ENCODE data around the gene RHOH. TPM values are rescaled to one million over a fixed set of nuclear protein-coding genes. Genes with fewer than 3 reads are reported as not detected.
A peak's percentile ranks its signal among the peaks of the same experiment; 100 is the strongest.
"Not testable (repeated sequence)": the region's sequence is repeated elsewhere in the genome, so short reads cannot be mapped to it uniquely, and the experiment has no call there.

The RHOH gene
- total RNA-seq, 2 experiments from 2014 or later = 134 to 137 TPM

DNA sequence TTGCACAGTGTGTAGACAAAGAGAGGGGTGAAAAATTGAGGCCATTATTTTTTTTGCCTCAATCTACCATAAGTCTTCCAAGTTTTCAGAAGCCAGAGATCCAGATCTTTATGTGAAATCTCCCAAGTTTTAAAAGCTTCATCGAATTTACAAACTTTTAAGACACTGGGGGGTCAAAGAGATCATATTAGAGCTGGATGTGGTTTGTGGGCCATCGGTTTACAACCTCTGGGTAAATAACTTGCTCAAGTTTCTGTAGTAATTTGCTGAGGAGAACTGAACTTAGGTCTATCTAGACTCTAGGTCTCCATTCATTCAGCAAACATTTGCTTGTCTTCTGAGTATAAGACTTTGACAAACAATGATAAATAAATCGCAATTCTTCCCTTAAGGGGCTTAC lies 84.3 kb downstream of the RHOH start:
- Mint-ChIP-seq H3K4me3 (no peak overlapping the region), H3K9me3 (peaks cover 13% of the 10 kb centered on the region), H3K27me3 (no peaks in the 10 kb centered on the region), H3K27ac (no peak overlapping the region), H3K36me3 (ENCODE audit: low read depth) (peaks cover 10% of the 10 kb centered on the region), H3K4me1 (peaks cover 57% of the 10 kb centered on the region)
- POLR2A ChIA-PET = no interaction called here
- no peak for DNase-seq
- CTCF ChIA-PET = interaction anchor here (1.4 to 2.1 kb wide), 3 partner anchors 9 to 35 kb away, joined by 3 to 5 read pairs (median 3); no protein-coding TSS in a partner anchor

DNA sequence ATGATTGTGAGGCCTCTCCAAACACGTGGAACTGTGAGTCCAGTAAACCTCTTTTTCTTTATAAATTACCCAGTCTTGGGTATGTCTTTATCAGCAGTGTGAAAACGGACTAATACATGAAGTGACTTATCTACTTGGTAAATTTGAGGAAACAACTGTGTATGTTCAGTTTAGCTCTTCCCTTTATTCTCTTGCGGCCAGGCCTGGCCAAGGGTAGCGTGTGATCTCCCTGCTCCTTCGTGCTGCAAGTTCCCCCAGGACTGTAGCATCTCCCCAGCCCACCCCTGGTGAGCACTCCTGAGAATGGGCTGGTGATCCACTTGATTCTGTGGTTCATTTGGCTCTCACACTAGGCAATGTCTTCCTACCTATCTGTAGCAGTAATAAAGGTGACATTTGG lies 85.1 kb downstream of the RHOH start:
- peaks cover 50% of the 10 kb centered on the region for H3K4me1 Mint-ChIP-seq
- POLR2A ChIA-PET = no interaction called here

DNA sequence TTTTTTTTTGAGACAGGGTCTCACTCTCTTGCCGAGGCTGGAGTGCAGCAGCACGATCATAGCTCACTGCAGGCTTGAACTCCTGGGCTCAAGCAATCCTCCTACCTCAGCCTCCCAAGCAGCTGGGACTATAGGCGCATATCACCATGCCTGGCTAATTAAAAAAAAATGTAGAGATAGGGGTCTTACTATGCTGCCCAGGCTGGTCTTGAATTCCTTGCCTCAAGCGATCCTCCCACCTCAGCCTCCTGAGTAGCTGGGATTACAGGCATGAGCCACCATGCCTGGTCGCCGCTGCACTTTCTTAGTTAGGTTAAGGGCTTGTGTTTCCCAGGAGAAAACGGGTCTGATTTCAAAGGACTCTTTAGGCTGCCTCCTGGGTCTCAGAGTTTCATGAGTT lies 86.0 kb downstream of the RHOH start:
- H3K4me3 Mint-ChIP-seq, POLR2A ChIA-PET: not testable (repeated sequence)

More for the DNA sequence above, 85.1 kb downstream of the RHOH start:
- peaks cover 13% of the 10 kb centered on the region for H3K9me3 Mint-ChIP-seq
- CTCF ChIA-PET = interaction anchor here (0.6 to 2.7 kb wide), 7 partner anchors 8 to 130 kb away, joined by 3 to 24 read pairs (median 4); no protein-coding TSS in a partner anchor
- no peak overlapping the region for H3K27ac Mint-ChIP-seq
- DNase-seq = no peak
- peaks cover 10% of the 10 kb centered on the region for H3K36me3 Mint-ChIP-seq (ENCODE audit: low read depth)
- H3K27me3 Mint-ChIP-seq = no peaks in the 10 kb centered on the region
- no peak overlapping the region for H3K4me3 Mint-ChIP-seq

DNA sequence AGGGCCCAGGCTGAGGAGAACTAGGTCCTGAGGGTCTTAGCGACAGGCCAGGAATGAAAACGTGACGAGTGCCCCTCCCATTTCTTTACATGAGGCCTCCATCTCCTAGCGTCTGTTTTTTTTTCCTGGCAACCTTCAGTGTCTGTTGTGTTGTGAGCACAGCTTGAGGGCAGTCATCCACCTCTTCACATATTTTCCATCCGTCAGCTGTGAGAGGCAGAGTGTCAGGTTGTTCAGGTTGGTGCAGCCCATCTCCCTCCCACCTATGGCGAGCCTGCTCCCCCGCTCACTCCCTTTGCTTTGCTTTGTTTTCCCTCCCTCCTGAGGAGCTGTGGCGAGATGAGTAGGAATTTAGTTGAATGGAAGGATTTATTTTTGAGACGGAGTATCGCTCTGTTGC lies 86.6 kb downstream of the RHOH start:
- POLR2A ChIA-PET = no interaction called here
- peaks cover 10% of the 10 kb centered on the region for H3K36me3 Mint-ChIP-seq (ENCODE audit: low read depth)
- CTCF ChIA-PET = interaction anchor here (0.5 to 2.7 kb wide), 16 partner anchors 9 to 128 kb away, joined by 3 to 24 read pairs (median 4); no protein-coding TSS in a partner anchor
- H3K9me3 Mint-ChIP-seq = peaks cover 13% of the 10 kb centered on the region
- peaks cover 49% of the 10 kb centered on the region for H3K4me1 Mint-ChIP-seq
- H3K27me3 Mint-ChIP-seq = no peaks in the 10 kb centered on the region
- no peak overlapping the region for H3K4me3 Mint-ChIP-seq
- DNase-seq = no peak
- peak overlapping the region; percentile 84 for H3K27ac Mint-ChIP-seq

More for the DNA sequence above, 86.0 kb downstream of the RHOH start:
- Mint-ChIP-seq H3K4me1 (peaks cover 48% of the 10 kb centered on the region), H3K9me3 (peaks cover 13% of the 10 kb centered on the region), H3K27ac (peak overlapping the region; percentile 84)
- CTCF ChIA-PET = interaction anchor here (0.6 to 2.7 kb wide), 11 partner anchors 8 to 131 kb away, joined by 3 to 24 read pairs (median 4); no protein-coding TSS in a partner anchor
- not testable (repeated sequence) for H3K36me3 Mint-ChIP-seq (ENCODE audit: low read depth); DNase-seq; H3K27me3 Mint-ChIP-seq

DNA sequence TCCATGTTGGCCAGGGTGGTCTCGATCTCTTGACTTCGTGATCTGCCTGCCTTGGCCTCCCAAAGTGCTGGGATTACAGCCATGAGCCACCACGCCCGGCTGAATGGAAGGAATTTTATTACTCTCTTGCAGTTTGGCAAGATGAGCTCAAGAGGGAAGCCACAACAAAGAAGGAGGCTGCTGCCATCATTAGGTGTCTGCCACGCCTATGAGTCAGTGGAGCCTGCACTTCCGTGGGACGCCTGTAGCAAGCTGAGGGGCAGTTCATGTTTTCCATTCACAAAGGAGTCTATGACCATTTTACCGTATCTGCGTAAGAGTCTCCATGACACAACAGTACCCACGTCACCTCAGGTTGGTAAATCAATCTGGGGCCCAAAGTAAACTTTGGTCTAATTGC lies 87.1 kb downstream of the RHOH start:
- ChIA-PET CTCF (interaction anchor here (0.5 to 2.7 kb wide), 15 partner anchors 10 to 129 kb away, joined by 3 to 24 read pairs (median 3); no protein-coding TSS in a partner anchor), POLR2A (no interaction called here)
- Mint-ChIP-seq H3K9me3 (peaks cover 13% of the 10 kb centered on the region), H3K27me3 (no peaks in the 10 kb centered on the region), H3K4me1 (peaks cover 52% of the 10 kb centered on the region), H3K36me3 (ENCODE audit: low read depth) (peaks cover 10% of the 10 kb centered on the region), H3K4me3 (no peak overlapping the region), H3K27ac (peak overlapping the region; percentile 84)
- peak; percentile 76 for DNase-seq

DNA sequence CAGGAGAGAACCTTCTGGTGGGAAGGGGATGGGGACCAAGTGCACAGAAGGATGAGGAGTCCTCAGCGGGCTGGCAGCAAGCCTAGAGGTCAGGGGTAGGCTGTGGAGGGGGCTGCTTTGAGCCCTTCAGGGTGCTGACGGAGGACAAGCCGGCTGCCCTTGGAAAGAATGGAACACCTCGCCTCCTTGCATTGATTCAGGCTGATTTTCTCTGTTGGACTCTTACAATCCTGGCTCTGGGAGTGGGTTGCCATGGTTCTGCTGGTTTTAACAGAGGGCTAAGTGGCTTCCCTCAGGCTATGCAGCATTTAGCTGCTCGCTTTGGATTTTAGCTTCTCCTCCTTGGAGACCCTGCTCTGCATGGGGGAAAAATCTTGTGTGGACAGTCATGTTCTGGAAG lies 88.9 kb downstream of the RHOH start:
- H3K27me3 Mint-ChIP-seq = no peaks in the 10 kb centered on the region
- peaks cover 10% of the 10 kb centered on the region for H3K36me3 Mint-ChIP-seq (ENCODE audit: low read depth)
- ChIA-PET POLR2A (interaction anchor here (0.7 kb wide), 1 partner anchor 33 kb away, joined by 6 read pairs; no protein-coding TSS in a partner anchor), CTCF (interaction anchor here (0.9 to 1.4 kb wide), 2 partner anchors 24 to 31 kb away, joined by 3 to 4 read pairs; no protein-coding TSS in a partner anchor)
- no peak overlapping the region for H3K27ac Mint-ChIP-seq
- peaks cover 67% of the 10 kb centered on the region for H3K4me1 Mint-ChIP-seq
- peaks cover 10% of the 10 kb centered on the region for H3K9me3 Mint-ChIP-seq
- no peak for DNase-seq
- H3K4me3 Mint-ChIP-seq = no peak overlapping the region

- Mint-ChIP-seq H3K27me3 (no peaks in the 10 kb centered on the region), H3K4me1 (peaks cover 54% of the 10 kb centered on the region), H3K9me3 (peaks cover 4% of the 10 kb centered on the region), H3K4me3 (no peak overlapping the region), H3K36me3 (ENCODE audit: low read depth) (peaks cover 8% of the 10 kb centered on the region), H3K27ac (peak overlapping the region; percentile 85)
- ChIA-PET CTCF (interaction anchor here (0.7 to 3.3 kb wide), 2 partner anchors 14 to 238 kb away, joined by 3 to 22 read pairs; no protein-coding TSS in a partner anchor), POLR2A (no interaction called here)
- no peak for DNase-seq
These were observed 91.7 kb downstream of the RHOH start for GRCh38 chr4:40288566-40288965.

DNA sequence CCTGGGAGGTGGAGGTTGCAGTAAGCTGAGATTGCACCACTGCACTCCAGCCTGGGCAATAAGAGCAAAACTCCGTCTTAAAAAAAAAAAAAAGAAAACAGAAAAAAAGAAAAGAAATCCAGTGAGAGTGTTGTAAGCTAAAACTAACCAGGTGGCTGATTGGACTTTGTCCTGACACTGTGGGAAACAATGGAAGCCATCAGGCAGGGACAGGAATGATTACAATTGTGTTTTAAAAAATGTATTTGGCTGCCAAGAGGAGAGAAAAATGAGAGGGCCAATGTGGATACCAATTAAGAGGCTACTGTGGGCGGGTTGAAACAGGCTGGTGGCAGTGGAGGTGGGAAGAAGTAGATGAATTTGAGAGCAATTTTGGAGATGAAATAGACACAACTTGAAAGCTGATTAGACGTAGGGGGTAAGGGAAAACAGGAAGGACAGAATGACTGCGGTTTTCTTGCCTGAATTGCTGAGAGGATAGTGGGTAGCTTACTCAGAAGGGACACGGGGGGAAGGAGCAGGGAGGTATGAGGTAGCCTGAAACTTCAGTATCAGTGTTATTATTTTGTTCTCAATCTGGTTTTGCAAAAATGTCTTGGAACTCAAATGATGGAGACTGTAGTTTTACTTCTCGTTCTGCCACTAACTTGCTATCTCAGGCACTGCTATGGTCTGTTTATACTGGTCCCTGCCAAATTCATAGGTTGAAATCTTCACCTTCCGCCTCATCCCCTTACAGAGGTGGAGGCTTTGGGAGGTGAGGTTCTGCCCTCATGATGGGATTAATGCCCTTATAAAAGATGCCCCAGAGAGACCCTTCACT lies 92.7 kb downstream of the RHOH start:
- Mint-ChIP-seq H3K27me3 (no peaks in the 10 kb centered on the region), H3K4me1 (peaks cover 44% of the 10 kb centered on the region), H3K27ac (peak overlapping the region; percentile 85), H3K4me3 (peak overlapping the region; percentile 13), H3K9me3 (peaks cover 5% of the 10 kb centered on the region), H3K36me3 (ENCODE audit: low read depth) (peaks cover 8% of the 10 kb centered on the region)
- ChIA-PET POLR2A (no interaction called here), CTCF (interaction anchor here (0.7 to 3.3 kb wide), 4 partner anchors 9 to 237 kb away, joined by 3 to 22 read pairs (median 4); no protein-coding TSS in a partner anchor)
- no peak for DNase-seq

DNA sequence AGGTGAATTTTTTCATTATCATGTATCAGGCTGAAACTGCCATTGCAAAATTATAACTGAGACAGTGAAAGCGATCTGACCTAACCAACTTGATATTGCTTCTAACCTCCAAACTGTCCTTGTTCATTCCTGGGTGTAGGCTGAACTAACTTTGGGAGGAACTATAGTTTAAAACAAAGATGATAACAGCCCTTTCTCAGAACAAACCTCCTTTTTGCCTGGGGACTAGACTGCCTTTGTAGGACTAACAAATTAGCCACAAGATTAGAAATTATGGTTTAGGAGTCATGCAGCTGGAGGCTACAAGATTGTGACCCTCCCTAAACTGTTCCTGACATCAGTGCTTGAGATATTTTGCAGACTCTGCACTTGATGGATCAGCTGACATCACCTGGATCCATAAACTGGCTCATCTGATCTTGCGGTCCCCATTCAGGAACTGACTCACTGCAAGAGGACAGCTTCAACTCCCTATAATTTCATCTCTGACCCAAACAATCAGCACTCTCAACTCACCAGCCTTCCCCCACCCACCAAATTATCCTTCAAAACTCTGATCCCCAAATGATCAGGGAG lies 93.9 kb downstream of the RHOH start:
- Mint-ChIP-seq H3K27ac (peak overlapping the region; percentile 85), H3K4me1 (peaks cover 39% of the 10 kb centered on the region)
- H3K4me3 Mint-ChIP-seq; H3K27me3 Mint-ChIP-seq; DNase-seq; H3K9me3 Mint-ChIP-seq; POLR2A ChIA-PET; H3K36me3 Mint-ChIP-seq (ENCODE audit: low read depth): not testable (repeated sequence)
- CTCF ChIA-PET = interaction anchor here (0.8 to 3.3 kb wide), 4 partner anchors 10 to 19 kb away, joined by 3 to 22 read pairs (median 4); no protein-coding TSS in a partner anchor

DNA sequence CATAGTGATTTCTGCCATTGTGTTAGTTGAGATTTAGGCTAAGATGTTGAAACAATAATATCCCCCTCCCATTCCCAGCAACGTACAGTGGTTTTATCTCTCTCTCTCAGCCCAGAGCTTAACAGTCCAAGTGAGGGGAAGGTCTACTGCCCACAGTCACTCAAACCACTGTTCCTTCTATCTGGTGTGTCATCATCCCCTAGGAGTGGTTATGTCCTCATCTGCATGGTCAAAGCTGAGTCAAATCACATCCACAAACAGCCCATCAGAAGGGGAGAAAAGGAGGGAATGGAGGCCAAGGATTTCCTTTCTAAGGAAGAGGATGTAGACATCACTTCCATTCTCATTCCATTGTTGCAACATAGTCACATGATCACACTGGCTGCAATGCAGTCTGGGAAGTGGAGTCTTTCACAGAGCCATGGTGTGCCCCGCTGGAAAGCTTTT lies 95.5 kb downstream of the RHOH start:
- Mint-ChIP-seq H3K4me1 (peaks cover 40% of the 10 kb centered on the region), H3K9me3 (peaks cover 5% of the 10 kb centered on the region), H3K36me3 (ENCODE audit: low read depth) (peaks cover 10% of the 10 kb centered on the region), H3K27me3 (no peaks in the 10 kb centered on the region), H3K27ac (no peak overlapping the region), H3K4me3 (no peak overlapping the region)
- ChIA-PET CTCF (interaction anchor here (1.0 kb wide), 1 partner anchor 16 kb away, joined by 4 read pairs; no protein-coding TSS in a partner anchor), POLR2A (no interaction called here)
- DNase-seq = no peak

DNA sequence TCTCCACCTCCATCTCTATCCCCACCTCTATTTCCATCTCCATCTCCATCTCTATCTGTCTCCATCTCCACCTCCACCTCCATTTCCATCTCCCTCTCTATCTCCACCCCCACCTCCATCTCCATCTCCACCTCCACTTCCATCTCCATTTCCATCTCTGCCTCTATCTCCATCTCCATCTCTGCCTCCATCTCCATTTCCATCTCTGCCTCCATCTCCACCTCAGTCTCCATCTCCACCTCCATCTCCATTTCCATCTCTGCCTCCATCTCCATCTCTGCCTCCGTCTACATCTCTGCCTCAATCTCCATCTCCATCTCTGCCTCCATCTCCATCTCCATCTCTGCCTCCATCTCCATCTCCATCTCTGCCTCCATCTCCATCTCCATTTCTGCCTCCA lies 97.5 kb downstream of the RHOH start:
- DNase-seq = no peak
- no peak overlapping the region for H3K27ac Mint-ChIP-seq
- no peak overlapping the region for H3K4me3 Mint-ChIP-seq
- CTCF ChIA-PET = interaction anchor here (0.6 to 1.4 kb wide), 2 partner anchors 15 to 411 kb away, joined by 3 read pairs; no protein-coding TSS in a partner anchor
- H3K27me3 Mint-ChIP-seq = no peaks in the 10 kb centered on the region
- peaks cover 45% of the 10 kb centered on the region for H3K4me1 Mint-ChIP-seq
- H3K9me3 Mint-ChIP-seq = peaks cover 8% of the 10 kb centered on the region
- H3K36me3 Mint-ChIP-seq (ENCODE audit: low read depth) = peaks cover 16% of the 10 kb centered on the region
- POLR2A ChIA-PET = no interaction called here

DNA sequence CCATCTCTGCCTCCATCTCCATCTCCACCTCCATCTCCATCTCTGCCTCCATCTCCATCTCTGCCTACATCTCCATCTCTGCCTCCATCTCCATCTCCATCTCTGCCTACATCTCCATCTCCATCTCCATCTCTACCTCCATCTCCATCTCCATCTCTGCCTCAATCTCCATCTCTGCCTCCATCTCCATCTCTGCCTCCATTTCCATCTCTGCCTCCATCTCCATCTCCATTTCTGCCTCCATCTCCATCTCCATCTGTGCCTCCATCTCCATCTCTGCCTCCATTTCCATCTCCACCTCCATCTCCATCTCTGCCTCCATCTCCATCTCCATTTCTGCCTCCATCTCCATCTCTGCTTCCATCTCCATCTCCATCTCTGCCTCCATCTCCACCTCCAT lies 98.2 kb downstream of the RHOH start:
- CTCF ChIA-PET = interaction anchor here (1.1 kb wide), 2 partner anchors 10 to 11 kb away, joined by 3 to 4 read pairs; no protein-coding TSS in a partner anchor
- H3K27ac Mint-ChIP-seq, H3K9me3 Mint-ChIP-seq, DNase-seq, H3K27me3 Mint-ChIP-seq, POLR2A ChIA-PET, H3K4me3 Mint-ChIP-seq: not testable (repeated sequence)
- Mint-ChIP-seq H3K4me1 (peaks cover 44% of the 10 kb centered on the region), H3K36me3 (ENCODE audit: low read depth) (peaks cover 16% of the 10 kb centered on the region)
